ENCODE measurements around the gene SERP2.

GRCh38 chr13:44394658-44395057, 21.0 kb downstream of the SERP2 start:
- TF ChIP-seq POLR2A (IDR thresholded peaks at IDR 0.05) (no peak), CTCF (IDR thresholded peaks at IDR 0.05) (no peak)

Measured in thyroid gland (tissue), 4 donors.